ACC112 (cell line): ENCODE data around the gene MEGF11.

Source experiments
- H2AFZ ChIP-seq: fragments of 200-600 bp; sonication (generic); one replicate; pipeline ENCODE4 v1.6.0; 2017; ENCODE audit warnings: antibody characterized with exemption, low read length; ENCODE audit not compliant: unreplicated experiment
- H3K27ac ChIP-seq: fragments of 200-600 bp; sonication (generic); 2 replicates; pipeline ENCODE4 v1.5.1; 2014; ENCODE audit warnings: low read depth, mild to moderate bottlenecking, antibody characterized with exemption, low read length, moderate library complexity
- H3K27me3 ChIP-seq: fragments of 200-600 bp; sonication (generic); 2 replicates; pipeline ENCODE4 v1.6.1; 2014; ENCODE audit warnings: mild to moderate bottlenecking, antibody characterized with exemption, low read length, moderate library complexity, mixed read lengths; ENCODE audit not compliant: insufficient read depth
- H3K36me3 ChIP-seq: fragments of 200-600 bp; sonication (generic); 2 replicates; pipeline ENCODE4 v1.6.1; 2016; ENCODE audit warnings: mild to moderate bottlenecking, antibody characterized with exemption, low read length, moderate library complexity, mixed read lengths; ENCODE audit not compliant: insufficient read depth
- H3K4me1 ChIP-seq: fragments of 200-600 bp; sonication (generic); one replicate; pipeline ENCODE4 v1.6.1; 2016; ENCODE audit warnings: low read length, mixed read lengths; ENCODE audit not compliant: insufficient read depth, unreplicated experiment, control insufficient read depth
- H3K4me3 ChIP-seq: fragments of 200-600 bp; sonication (generic); 2 replicates; pipeline ENCODE4 v1.5.1; 2014; ENCODE audit warnings: mild to moderate bottlenecking, low read depth, low read length
- H3K79me2 ChIP-seq: fragments of 200-600 bp; sonication (generic); one replicate; pipeline ENCODE4 v1.6.0; 2016; ENCODE audit warnings: low read length; ENCODE audit not compliant: control insufficient read depth, unreplicated experiment, insufficient read depth

The MEGF11 gene

DNA sequence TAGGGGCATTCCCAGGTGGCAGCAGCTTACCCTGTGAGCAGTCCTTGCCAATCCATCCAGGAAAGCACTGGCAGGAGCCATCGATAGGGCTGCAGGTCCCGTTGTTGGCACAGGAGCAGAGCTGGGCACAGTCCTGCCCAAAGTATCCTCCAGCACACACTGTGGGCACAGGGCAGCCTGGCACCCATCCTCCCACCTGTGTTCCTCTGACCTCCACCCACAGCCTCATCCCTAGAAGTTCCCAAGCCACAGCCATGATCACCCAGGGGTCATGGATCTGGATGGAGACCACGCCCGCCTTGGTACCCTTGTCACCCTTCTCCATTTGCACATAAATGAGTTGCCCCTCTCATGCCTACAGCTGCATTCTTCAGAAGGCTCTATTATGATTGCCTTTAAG lies 335.6 kb downstream of the MEGF11 start:
- no peaks in the 10 kb centered on the region for H3K79me2 ChIP-seq
- no peak overlapping the region for H3K4me3 ChIP-seq
- H3K36me3 ChIP-seq: no peaks in the 10 kb centered on the region
- no peaks in the 10 kb centered on the region for H3K27me3 ChIP-seq
- H2AFZ ChIP-seq: no peak overlapping the region
- peaks cover 36% of the 10 kb centered on the region for H3K4me1 ChIP-seq
- no peak overlapping the region for H3K27ac ChIP-seq

DNA sequence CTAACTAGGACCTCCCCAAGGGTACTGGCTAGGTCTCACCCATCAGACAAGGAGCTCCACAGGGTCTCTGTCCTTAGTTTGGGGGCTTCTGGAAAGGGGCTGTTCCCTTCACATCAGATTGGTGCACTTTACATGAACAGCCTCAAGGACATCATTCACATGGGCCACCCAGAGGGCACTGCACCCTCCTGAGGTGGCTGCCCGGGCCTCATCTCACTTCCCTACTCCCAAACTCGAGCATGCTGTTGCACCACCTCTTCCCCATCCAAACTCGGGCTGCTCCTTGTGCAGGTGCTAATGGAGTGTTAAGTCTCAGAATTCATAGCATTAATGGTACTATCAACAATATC lies 336.2 kb downstream of the MEGF11 start:
- no peaks in the 10 kb centered on the region for H3K27me3 ChIP-seq
- H3K79me2 ChIP-seq: no peaks in the 10 kb centered on the region
- H3K27ac ChIP-seq: no peak overlapping the region; the same call in 1 of the 2 replicates
- peaks cover 36% of the 10 kb centered on the region for H3K4me1 ChIP-seq
- H3K36me3 ChIP-seq: no peaks in the 10 kb centered on the region
- no peak overlapping the region for H2AFZ ChIP-seq
- no peak overlapping the region for H3K4me3 ChIP-seq

DNA sequence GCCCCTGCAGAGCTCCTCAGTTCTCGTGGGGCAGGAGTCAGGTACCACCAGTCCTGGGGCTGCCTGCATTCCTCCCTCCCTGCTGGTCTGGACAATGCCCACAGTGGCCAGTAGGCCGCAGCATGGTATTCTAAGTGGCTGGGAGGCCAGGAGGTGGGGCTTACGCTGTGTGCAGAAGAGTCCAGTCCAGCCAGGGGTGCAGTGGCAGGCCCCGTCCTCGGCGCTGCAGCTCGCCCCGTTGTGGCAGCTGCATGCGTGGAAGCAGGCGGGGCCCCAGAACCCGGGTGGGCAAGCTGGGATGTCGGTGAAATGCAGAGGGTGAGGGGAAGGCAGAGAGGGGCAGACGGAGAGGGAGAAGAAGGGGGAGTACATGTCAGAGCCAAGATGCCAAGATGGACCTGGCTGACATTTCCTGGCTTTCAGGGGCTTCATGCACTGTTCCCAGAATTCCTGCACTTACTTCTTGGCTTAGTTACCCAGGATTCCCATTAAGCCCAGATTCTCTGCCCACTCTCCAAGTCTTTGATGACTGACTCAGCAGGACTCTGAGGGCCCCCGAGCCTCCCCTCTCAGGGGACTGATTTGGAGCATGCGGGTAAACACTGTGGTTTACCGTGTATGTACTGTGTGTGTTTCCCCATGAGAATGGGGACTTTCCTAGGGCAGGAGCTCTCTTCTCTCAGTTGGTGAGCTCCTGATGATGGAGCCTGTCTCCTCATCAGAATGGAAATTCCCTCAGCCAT lies 336.7 kb downstream of the MEGF11 start:
- Histone ChIP-seq H2AFZ (no peak overlapping the region), H3K4me3 (no peak overlapping the region)

DNA sequence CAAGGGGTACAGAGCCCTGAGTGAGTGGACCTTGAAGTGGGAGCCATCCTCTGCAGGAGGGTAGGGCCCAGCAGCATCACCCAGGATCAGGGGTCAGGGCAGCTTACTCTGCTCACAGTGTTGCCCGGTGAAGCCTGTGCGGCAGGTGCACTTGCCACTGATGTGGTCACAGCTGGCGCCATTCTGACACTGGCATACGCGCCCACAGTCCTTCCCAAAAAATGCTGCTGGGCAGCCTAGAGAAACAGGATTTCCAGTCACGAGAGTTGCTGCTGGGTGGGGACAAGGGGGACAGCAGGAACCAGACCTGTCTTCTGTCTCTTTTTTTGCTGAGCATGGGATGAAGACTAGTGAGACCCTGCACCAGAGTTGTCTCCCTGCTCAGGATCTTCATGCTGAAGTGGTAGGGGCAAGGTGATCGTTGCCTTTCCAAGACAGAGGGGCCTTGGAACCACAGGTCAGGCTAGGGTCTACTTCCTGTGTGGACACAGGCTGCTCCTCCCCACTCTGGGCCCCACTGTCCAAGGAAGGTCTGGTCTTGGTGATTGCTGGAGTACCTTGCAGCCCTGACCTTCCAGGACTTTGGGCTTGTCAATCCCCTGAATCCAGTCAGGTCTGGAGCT lies 337.4 kb downstream of the MEGF11 start:
- Histone ChIP-seq H2AFZ (no peak overlapping the region), H3K27me3 (no peaks in the 10 kb centered on the region), H3K36me3 (no peaks in the 10 kb centered on the region), H3K27ac (no peak overlapping the region), H3K4me1 (peaks cover 36% of the 10 kb centered on the region), H3K79me2 (no peaks in the 10 kb centered on the region), H3K4me3 (no peak overlapping the region)

More for the DNA sequence above, 336.7 kb downstream of the MEGF11 start:
- Histone ChIP-seq H3K27me3 (no peaks in the 10 kb centered on the region), H3K27ac (no peak overlapping the region), H3K4me1 (peaks cover 36% of the 10 kb centered on the region), H3K36me3 (no peaks in the 10 kb centered on the region), H3K79me2 (no peaks in the 10 kb centered on the region)

DNA sequence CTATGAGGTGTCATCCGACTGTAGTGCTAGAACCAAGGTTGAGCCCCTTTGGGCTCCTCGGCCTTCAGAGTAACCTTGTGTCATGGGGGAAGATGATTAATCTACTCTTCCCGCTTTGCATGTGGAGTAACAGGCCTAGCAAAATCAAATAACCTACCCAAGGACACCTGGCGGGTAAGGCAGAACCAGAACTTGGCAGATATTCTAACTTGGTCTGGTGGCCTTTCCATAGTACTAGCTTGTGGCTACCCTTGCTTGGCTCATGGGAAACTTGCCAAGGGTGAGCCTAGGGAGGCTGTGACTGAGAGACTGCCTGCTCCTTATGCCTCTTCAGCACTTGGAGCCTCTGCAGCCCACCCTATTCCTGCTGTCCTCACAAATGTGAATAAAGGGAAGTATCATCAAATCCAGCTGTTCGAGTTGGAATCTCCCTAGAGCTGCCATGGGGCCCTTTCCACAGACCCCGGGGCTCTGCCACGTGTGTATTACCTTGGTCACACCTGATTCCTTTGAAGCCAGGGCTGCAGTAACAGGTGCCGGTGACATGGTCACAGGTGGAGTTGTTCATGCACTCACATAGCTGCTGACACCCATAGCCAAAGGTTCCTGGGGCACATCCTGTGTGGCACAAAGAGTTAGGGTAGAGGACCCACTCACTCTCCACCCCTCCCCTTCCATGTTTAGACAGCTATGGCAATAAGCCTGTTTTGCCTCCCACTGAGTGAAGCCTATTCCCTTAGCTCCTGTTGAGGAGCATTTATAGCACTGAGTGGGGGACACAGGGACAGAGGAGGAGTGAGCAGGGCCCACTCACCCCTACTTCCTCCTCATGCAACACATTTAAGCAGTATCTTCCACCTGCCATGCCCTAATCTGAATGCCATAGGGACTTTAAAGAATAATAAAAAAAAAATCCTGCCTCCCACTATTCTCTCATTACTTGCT lies 338.3 kb downstream of the MEGF11 start:
- Histone ChIP-seq H3K4me1 (peaks cover 27% of the 10 kb centered on the region), H3K27ac (no peak overlapping the region), H2AFZ (no peak overlapping the region), H3K36me3 (no peaks in the 10 kb centered on the region), H3K79me2 (no peaks in the 10 kb centered on the region), H3K27me3 (no peaks in the 10 kb centered on the region), H3K4me3 (no peak overlapping the region)

DNA sequence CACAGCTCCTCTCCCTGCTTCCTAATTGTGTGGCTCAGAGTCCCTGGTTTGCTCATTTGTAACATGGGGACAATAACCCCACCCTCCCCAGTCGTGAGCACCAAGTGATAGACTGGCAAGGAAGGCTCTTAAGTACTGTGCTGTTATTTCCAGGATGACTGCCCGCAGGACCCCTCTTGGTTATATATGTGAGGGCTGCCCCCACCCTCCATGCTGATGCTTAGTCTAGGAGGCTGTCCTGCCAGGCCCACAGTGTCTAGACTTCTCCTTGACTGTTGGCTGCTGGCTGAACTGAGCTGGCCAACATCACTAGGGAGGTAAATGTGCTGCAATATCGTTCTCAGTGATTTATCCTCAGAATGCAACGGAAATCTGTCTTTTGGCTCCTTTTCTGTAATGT lies 339.2 kb downstream of the MEGF11 start:
- Histone ChIP-seq H3K36me3 (no peaks in the 10 kb centered on the region), H3K4me3 (no peak overlapping the region), H3K27me3 (no peaks in the 10 kb centered on the region), H3K27ac (no peak overlapping the region), H2AFZ (no peak overlapping the region), H3K79me2 (no peaks in the 10 kb centered on the region), H3K4me1 (peaks cover 22% of the 10 kb centered on the region)

DNA sequence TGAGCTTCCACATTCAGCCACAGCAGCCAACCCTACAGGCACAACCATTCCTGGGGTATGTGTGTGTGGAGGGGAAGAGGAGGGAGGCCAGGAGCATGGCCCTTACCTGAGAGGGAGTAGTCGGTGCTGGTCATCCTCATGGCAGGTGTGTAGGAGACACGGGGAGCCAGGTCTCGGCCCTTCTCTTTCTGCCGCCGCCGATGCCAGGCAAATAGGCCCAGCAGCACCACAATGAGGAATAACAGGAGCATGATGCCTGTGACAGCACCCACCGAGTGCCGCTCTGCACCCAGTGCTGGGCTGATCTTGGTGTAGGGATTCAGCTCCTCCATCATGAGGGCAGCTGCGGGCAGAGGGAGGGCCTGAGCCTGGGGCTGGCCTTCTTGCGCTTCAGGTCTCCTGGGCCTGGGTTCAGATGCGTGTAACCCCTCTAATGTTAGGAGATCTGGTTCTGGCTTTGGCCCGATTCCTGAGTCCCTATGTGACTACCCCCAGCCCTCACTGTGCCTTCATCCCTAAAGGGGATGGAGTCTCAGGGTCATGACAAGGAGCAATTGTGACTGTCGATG lies 339.8 kb downstream of the MEGF11 start:
- Histone ChIP-seq H3K4me3 (no peak overlapping the region), H3K79me2 (no peaks in the 10 kb centered on the region), H3K27me3 (no peaks in the 10 kb centered on the region), H3K4me1 (peaks cover 22% of the 10 kb centered on the region), H2AFZ (no peak overlapping the region), H3K27ac (no peak overlapping the region), H3K36me3 (no peaks in the 10 kb centered on the region)

DNA sequence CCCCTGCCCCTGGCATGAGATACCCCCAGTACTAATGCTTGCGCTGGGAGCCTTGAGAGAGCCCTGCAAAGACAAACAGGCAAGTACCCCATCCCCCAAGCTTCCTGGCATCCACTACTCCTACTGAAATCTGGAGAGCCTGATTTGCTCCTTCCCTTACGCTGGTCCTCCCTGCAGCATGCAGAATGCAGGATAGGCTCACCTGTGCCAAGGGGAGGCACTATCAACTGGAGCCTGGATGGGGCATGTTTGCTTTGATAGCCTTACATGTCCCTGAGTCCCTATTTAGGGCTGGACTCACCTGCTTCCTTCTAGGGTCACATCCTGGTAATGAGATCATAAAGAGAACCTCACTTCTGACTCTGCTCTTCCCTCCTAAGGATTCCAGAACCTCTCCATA lies 341.3 kb downstream of the MEGF11 start:
- Histone ChIP-seq H3K36me3 (no peaks in the 10 kb centered on the region), H3K27me3 (no peaks in the 10 kb centered on the region), H2AFZ (no peak overlapping the region), H3K79me2 (no peaks in the 10 kb centered on the region), H3K4me3 (no peak overlapping the region), H3K27ac (no peak overlapping the region), H3K4me1 (peaks cover 12% of the 10 kb centered on the region)

DNA sequence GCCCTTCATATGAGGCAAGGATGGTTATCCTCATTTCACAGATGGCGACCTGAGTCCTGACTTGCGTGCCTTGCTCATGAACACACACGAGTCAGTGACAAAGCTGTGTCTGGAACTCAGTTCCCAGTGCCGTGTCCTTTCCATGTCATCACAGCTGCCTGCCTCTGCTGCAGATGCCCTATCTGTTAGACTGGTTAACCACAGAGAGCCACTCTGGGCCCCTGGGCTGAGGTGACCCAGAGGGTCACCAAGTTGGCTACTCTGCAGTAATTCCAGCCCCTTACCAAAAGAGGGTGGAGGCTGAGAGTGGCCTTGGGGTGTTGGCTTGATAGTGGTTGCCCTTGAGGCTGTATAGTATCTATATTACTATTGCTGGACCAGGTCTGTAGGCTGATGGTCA lies 343.2 kb downstream of the MEGF11 start:
- H2AFZ ChIP-seq: no peak overlapping the region
- H3K36me3 ChIP-seq: peaks cover 8% of the 10 kb centered on the region; the same call in 1 of the 2 replicates
- H3K79me2 ChIP-seq: no peaks in the 10 kb centered on the region
- no peak overlapping the region for H3K4me3 ChIP-seq
- H3K27ac ChIP-seq: no peak overlapping the region
- H3K4me1 ChIP-seq: no peaks in the 10 kb centered on the region
- no peaks in the 10 kb centered on the region for H3K27me3 ChIP-seq

DNA sequence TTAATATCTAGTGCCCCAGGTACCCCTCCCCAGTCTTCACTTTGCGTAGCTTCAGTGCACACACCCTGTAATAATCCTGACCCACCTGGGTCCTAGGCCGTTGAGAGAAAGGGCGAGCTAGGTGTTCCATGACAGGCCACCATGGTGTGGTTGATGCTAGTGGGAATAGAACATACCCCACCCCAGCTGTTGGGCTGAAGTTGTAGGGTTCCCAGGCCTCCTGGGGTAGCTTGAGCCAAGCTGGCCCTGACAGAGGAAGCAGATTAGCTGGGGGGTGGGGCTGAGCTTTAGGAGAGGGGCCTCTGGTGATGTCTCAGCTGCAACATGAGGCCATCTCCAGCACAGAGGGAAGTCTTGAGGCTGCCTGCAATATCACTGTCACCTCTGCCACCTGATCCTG lies 343.7 kb downstream of the MEGF11 start:
- Histone ChIP-seq H3K36me3 (peaks cover 10% of the 10 kb centered on the region; the same call in 1 of the 2 replicates), H3K27ac (no peak overlapping the region), H2AFZ (no peak overlapping the region), H3K4me3 (no peak overlapping the region), H3K27me3 (no peaks in the 10 kb centered on the region), H3K4me1 (no peaks in the 10 kb centered on the region), H3K79me2 (no peaks in the 10 kb centered on the region)
